ENCODE measurements around the gene CAMK2B.

The CAMK2B gene

GRCh38 chr7:44229546-44230105, 95.8 kb downstream of the CAMK2B start:
- DNase-seq (ENCODE audit: low spot score): no peak

GRCh38 chr7:44228571-44229350, 96.6 kb downstream of the CAMK2B start:
- DNase-seq (ENCODE audit: low spot score): no peak

- no peak for DNase-seq (ENCODE audit: low spot score)
Observed at GRCh38 chr7:44227911-44228310, 97.5 kb downstream of the CAMK2B start.

GRCh38 chr7:44226396-44226753, 99.0 kb downstream of the CAMK2B start:
- DNase-seq (ENCODE audit: low spot score): no peak

GRCh38 chr7:44225566-44226395, 99.6 kb downstream of the CAMK2B start:
- DNase-seq (ENCODE audit: low spot score): no peak

GRCh38 chr7:44224974-44225565, 100.3 kb downstream of the CAMK2B start:
- DNase-seq (ENCODE audit: low spot score): no peak

- no peak for DNase-seq (ENCODE audit: low spot score)
Observed at GRCh38 chr7:44224080-44224973, 101.1 kb downstream of the CAMK2B start.

- no peak for DNase-seq (ENCODE audit: low spot score)
Observed at GRCh38 chr7:44223362-44224079, 101.9 kb downstream of the CAMK2B start.

GRCh38 chr7:44222776-44223261, 102.6 kb downstream of the CAMK2B start:
- DNase-seq (ENCODE audit: low spot score): no peak

GRCh38 chr7:44222074-44222473, 103.3 kb downstream of the CAMK2B start:
- no peak for DNase-seq (ENCODE audit: low spot score)

- DNase-seq (ENCODE audit: low spot score): no peak
Observed at GRCh38 chr7:44221231-44221791, 104.1 kb downstream of the CAMK2B start.

- no peak for DNase-seq (ENCODE audit: low spot score)
Observed at GRCh38 chr7:44220358-44221112, 104.9 kb downstream of the CAMK2B start.

- DNase-seq (ENCODE audit: low spot score): no peak
Observed at GRCh38 chr7:44220046-44220357, 105.4 kb downstream of the CAMK2B start.

- no peak for DNase-seq (ENCODE audit: low spot score)
Observed at GRCh38 chr7:44219371-44220045, 105.9 kb downstream of the CAMK2B start.

- DNase-seq (ENCODE audit: low spot score): no peak
Observed at GRCh38 chr7:44218418-44219201, 106.8 kb downstream of the CAMK2B start.

- DNase-seq (ENCODE audit: low spot score): no peak
Observed at GRCh38 chr7:44217852-44218402, 107.5 kb downstream of the CAMK2B start.

GRCh38 chr7:44217223-44217714, 108.1 kb downstream of the CAMK2B start:
- no peak for DNase-seq (ENCODE audit: low spot score)
